GM12872 (cell line): ENCODE results near the gene NELFB.

Experiments used
- TF ChIP-seq, protein P1 (sequence below): IDR thresholded peaks from 3 replicates; pipeline ENCODE4 v1.5.1; 2011; ENCODE audit warnings: low read depth, mild to moderate bottlenecking, low read length, moderate library complexity; ENCODE audit not compliant: insufficient read depth

The NELFB gene

DNA sequence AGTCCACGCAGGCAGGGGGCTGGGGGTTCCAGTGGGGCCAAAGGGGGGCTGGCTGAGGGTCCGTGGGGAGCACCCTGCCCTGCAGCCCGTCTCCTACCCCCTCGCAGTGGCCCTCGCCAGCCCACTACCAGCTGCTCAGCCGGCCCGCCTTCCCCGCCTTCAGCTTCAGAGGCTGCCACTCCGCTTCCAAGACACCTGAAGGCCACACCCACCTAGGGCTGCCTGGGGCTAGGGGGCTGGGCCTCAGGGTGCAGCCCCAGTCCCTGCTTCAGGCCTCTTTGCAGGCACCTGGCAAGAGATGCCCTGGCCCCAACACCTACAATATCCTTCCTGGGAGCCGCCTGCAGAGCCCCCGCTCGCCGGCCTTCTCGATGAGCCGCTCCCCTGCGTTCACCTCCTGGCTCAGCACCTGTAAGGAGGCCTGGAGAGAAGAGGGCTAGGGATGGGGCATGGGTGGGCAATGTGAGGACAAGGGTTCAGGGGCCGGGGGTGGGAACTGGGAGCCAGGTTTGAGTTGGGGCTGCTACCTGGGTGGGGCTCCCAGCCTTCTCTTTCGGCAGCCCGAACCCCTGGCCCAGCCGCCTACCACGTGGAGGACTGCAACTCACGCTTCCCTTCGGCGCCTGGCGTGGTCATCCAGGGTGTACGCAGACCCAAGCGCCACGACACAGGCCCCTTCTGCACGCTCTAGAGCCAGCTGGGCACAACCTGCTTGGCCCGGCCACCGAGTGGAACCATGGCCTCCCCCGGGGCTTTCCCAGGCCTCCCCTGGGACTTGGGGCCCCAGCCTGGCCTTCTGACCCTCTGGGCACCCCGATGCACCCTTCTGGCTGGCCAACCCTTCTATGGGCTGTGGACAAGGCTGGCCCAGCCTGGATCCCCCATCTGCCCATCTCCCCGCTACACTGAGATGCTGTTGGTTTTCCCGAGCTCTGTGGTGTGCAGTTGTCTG lies 2.3 kb upstream of the NELFB start:
- TF ChIP-seq, protein P1, sequence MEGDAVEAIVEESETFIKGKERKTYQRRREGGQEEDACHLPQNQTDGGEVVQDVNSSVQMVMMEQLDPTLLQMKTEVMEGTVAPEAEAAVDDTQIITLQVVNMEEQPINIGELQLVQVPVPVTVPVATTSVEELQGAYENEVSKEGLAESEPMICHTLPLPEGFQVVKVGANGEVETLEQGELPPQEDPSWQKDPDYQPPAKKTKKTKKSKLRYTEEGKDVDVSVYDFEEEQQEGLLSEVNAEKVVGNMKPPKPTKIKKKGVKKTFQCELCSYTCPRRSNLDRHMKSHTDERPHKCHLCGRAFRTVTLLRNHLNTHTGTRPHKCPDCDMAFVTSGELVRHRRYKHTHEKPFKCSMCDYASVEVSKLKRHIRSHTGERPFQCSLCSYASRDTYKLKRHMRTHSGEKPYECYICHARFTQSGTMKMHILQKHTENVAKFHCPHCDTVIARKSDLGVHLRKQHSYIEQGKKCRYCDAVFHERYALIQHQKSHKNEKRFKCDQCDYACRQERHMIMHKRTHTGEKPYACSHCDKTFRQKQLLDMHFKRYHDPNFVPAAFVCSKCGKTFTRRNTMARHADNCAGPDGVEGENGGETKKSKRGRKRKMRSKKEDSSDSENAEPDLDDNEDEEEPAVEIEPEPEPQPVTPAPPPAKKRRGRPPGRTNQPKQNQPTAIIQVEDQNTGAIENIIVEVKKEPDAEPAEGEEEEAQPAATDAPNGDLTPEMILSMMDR: no peak

- TF ChIP-seq, protein P1: no peak
Observed at GRCh38 chr9:137253717-137254623, 1.2 kb upstream of the NELFB start.

GRCh38 chr9:137255448-137256114 lies 454 bp downstream of the NELFB start:
- TF ChIP-seq, protein P1: no peak

GRCh38 chr9:137256362-137256761 lies 1.2 kb downstream of the NELFB start:
- TF ChIP-seq, protein P1: no peak

DNA sequence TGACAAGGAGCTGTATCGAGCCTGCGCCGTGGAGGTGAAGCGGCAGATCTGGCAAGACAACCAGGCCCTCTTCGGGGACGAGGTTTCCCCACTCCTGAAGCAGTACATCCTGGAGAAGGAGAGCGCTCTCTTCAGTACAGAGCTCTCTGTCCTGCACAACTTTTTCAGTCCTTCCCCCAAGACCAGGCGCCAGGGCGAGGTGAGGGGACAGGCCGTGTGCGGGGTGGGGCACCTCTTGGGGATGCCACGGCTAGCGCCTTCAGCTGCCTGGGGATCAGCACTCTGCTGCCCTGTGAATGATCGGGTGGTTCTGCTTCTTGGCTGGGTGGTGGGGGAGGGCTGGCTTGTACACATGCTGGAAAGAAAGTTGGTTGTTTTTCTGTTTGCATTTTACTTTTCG lies 1.7 kb downstream of the NELFB start:
- TF ChIP-seq, protein P1: no peak

DNA sequence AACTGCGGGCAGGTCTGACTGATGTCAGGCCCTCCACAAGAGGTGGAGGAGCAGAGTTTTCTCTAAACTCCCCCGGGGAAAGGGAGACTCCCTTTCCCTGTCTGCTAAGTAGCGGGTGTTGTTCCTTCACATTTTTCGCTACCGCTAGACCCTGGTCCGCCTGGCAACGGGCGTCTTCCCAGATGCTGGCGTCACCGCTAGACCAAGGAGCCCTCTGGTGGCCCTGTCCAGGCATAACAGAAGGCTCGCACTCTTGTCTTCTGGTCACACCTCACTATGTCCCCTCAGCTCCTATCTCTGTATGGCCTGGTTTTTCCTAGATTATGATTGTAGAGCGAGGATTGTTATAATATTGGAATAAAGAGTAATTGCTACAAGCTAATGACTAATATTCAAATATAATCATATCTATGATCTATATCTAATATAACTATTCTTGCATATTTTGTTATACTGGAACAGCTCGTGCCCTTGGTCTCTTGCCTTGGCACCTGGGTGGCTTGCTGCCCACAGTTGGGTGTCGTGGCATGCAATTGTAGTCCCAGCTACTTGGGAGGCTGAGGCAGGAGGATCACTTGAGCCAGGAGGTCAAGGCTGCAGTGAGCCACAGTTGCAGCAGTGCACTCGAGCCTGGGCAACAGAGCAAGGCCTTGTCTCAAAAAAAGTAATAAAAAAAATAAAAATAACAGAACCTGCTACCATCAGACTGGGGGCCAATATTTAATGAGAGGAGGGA lies 7.2 kb downstream of the NELFB start:
- TF ChIP-seq, protein P1: peak; percentile 25; the same call in 2 of the 3 replicates
